BLaER1 treated with 17β-estradiol and CSF1 and Interleukin-3, amounts not matched to agents 10 nM and 100 nM (cell line): ENCODE measurements around the gene SYT13.

ENCODE experiments used
- H3K27ac ChIP-seq, 11 experiments: shearing (Covaris generic); formaldehyde crosslinking; 2 replicates each; pipeline ENCODE4 v1.8.1; 2022
- H3K27me3 ChIP-seq, 11 experiments: shearing (Covaris generic); formaldehyde crosslinking; 2 replicates each; pipeline ENCODE4 v1.8.1; 2022
- H3K36me3 ChIP-seq, 11 experiments: shearing (Covaris generic); formaldehyde crosslinking; 2 replicates each; pipeline ENCODE4 v1.8.1; 2022
- H3K4me1 ChIP-seq, 10 experiments: shearing (Covaris generic); formaldehyde crosslinking; 2 replicates each; pipeline ENCODE4 v1.8.1; 2022
- H3K4me2 ChIP-seq, 11 experiments: shearing (Covaris generic); formaldehyde crosslinking; 2 replicates each; pipeline ENCODE4 v1.8.1; 2022
- H3K4me3 ChIP-seq, 10 experiments: shearing (Covaris generic); formaldehyde crosslinking; 2 replicates each; pipeline ENCODE4 v1.8.1; 2022
- H3K9ac ChIP-seq, 11 experiments: shearing (Covaris generic); formaldehyde crosslinking; 2 replicates each; pipeline ENCODE4 v1.8.1; 2022
- H3K9me3 ChIP-seq, 11 experiments: shearing (Covaris generic); formaldehyde crosslinking; replicated peaks in 1 of 11; 2 replicates each; pipeline ENCODE4 v1.8.1; 2022
- H4K20me1 ChIP-seq, 11 experiments: shearing (Covaris generic); formaldehyde crosslinking; 2 replicates each; pipeline ENCODE4 v1.8.1; 2022
- Cebpa-rat ChIP-seq, 11 experiments: shearing (Covaris generic); IDR thresholded peaks; 2 replicates each; pipeline ENCODE4 v1.8.1; 2022

SYT13 gene

DNA sequence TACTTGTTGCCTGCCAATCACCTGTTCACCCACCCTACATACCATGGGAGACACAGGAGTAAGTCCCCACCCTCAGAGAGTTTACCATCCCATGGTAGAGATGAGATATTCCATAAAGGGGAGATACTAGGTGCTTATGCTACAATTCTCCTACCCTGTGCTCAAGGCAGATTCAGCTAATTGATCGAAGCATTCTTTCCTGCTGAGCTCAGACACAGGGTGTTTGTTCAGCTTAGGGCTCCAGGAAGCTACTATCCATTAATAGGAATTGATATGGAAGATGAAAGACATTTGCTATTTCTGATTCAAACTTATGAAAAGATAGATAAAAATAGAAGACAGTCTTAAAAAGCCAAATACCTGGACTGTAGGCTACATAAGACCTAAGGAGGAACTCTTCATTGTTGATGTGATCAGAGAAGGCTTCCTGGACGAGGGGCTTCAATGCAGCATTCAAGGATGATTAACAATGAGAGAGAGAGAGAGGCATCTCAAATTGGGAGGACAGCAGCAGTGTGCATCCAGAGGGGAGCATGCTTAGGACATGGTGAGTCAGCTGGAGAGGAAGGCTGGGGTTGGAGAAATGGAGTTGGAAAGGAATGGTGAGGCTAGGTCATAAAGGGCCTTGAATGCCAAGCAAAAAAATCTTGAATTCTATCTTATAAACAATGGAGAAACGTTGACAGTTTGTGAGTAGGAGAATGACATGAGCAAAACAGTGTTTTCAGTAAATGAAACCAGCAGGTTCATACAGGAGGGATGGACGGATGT, 15.0 kb downstream of the SYT13 start:
- no peak overlapping the region for H3K27ac ChIP-seq
- no peak for TF ChIP-seq Cebpa-rat (IDR thresholded peaks at IDR 0.05)
- H3K36me3 ChIP-seq = no peaks in the 10 kb centered on the region
- H3K9me3 ChIP-seq = no peaks in the 10 kb centered on the region
- no peaks in the 10 kb centered on the region for H4K20me1 ChIP-seq
- no peaks in the 10 kb centered on the region for H3K27me3 ChIP-seq
- no peak overlapping the region for H3K9ac ChIP-seq
- no peak overlapping the region for H3K4me2 ChIP-seq
- no peak overlapping the region for H3K4me3 ChIP-seq
- H3K4me1 ChIP-seq = no peaks in the 10 kb centered on the region

DNA sequence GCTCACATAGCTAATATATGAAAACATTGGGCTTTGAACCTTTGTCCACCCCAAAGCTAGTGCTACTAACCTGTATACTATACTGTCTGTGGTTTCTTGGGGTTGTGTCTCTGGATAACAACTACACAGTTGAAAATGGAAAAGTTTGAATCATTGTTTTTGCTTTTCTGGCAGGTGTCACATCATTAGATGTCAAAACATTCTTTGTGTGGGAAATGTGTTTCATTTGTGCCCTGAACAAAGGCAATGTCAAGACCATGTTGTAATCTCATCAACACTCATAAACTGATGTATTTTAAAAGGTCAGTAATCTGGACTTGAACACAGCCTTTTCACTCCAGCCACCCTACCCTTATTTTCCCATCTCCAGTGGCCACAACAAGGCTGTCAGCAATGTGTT, 16.5 kb downstream of the SYT13 start:
- H3K27ac ChIP-seq = no peak overlapping the region
- H3K27me3 ChIP-seq = no peaks in the 10 kb centered on the region
- no peaks in the 10 kb centered on the region for H3K36me3 ChIP-seq
- no peak overlapping the region for H3K4me2 ChIP-seq
- no peak overlapping the region for H3K4me3 ChIP-seq
- H4K20me1 ChIP-seq = no peaks in the 10 kb centered on the region
- H3K9me3 ChIP-seq = no peaks in the 10 kb centered on the region
- TF ChIP-seq Cebpa-rat (IDR thresholded peaks at IDR 0.05) = no peak
- H3K9ac ChIP-seq = no peak overlapping the region
- H3K4me1 ChIP-seq = no peaks in the 10 kb centered on the region

DNA sequence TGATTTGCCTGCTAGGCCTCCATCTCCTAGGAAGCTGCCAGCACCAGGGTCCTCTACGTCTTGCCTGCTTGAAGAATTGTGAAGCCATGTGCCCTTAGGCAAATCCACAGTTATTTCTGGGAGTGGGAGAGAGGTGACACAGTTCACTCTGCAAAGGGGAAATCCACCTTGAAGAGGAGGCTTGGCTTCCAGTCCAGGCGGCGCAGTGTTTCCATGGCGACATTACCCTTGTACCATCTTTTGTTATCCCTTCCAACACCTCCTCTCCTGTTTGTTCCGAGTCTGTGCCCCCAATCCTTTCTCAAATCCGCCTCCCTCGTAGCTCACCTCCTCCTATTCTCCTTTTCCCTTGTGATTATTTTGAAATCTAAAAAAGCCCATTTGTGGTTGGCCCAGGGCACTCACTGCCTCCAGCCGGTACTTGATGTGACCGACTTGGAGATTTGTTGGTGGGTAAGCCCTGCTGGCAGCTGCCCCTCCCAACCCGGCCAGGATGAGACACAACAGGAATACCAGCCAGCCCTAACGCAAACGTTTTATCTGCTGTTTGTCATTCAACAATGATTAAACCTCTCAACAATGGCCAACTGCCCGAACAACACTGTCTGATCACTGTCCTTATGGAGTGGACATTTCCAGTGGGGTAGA, 18.4 kb downstream of the SYT13 start:
- H3K9me3 ChIP-seq = no peaks in the 10 kb centered on the region
- no peak overlapping the region for H3K4me2 ChIP-seq
- no peaks in the 10 kb centered on the region for H3K36me3 ChIP-seq
- peaks cover 0 to 8% (median 2%) of the 10 kb centered on the region in 10 experiments; a peak in 7 of 20 replicates for H3K4me1 ChIP-seq
- no peak overlapping the region for H3K9ac ChIP-seq
- no peak for TF ChIP-seq Cebpa-rat (IDR thresholded peaks at IDR 0.05)
- H3K27me3 ChIP-seq = no peaks in the 10 kb centered on the region
- no peaks in the 10 kb centered on the region; a peak in 1 of 22 replicates for H4K20me1 ChIP-seq
- no peak overlapping the region for H3K4me3 ChIP-seq
- H3K27ac ChIP-seq = no peak overlapping the region

DNA sequence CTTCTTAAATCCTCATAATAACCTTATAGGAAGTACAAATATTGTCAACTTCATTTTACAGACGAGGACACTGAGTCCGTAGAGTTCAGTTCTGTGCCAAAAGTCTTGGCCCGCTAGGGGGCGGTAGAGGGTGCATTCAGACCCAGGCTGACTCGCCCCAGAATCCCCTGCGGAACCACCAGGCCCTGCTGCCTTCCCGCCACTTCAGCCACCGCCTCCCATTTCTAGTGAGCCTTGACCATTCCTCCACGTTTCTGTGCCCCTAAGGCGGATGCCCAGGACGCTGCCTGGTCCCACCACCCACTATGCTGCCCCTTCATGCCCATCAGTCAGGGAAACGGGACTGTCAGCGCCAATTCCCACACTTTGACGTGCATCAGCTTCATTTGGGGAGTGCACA, 19.1 kb downstream of the SYT13 start:
- no peaks in the 10 kb centered on the region for H3K27me3 ChIP-seq
- no peaks in the 10 kb centered on the region; a peak in 1 of 22 replicates for H4K20me1 ChIP-seq
- no peak for TF ChIP-seq Cebpa-rat (IDR thresholded peaks at IDR 0.05)
- no peak overlapping the region for H3K9ac ChIP-seq
- H3K4me3 ChIP-seq = no peak overlapping the region
- peaks cover 0 to 8% (median 2%) of the 10 kb centered on the region in 10 experiments; a peak in 7 of 20 replicates for H3K4me1 ChIP-seq
- no peaks in the 10 kb centered on the region for H3K9me3 ChIP-seq
- no peak overlapping the region for H3K27ac ChIP-seq
- H3K36me3 ChIP-seq = no peaks in the 10 kb centered on the region
- no peak overlapping the region for H3K4me2 ChIP-seq

DNA sequence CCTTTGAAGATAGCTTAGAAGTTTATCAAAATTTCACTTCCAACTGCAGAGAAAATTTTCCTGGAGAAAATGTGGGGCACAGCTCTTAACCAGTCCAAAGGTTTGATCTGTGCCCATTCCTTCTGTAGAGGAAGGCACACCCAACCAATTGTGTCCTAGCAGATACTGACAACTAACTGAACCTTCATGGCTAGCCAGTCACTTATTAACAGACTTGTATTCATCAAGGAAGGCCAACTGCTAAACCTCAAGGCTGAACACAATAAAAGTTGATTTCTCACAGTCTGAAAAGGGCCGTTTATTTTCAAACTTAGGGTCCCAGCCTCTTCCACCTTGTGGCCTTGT, 19.5 kb downstream of the SYT13 start:
- Histone ChIP-seq H3K36me3 (no peaks in the 10 kb centered on the region), H3K27me3 (no peaks in the 10 kb centered on the region), H3K4me3 (no peak overlapping the region), H3K4me1 (peaks cover 0 to 8% (median 2%) of the 10 kb centered on the region in 10 experiments; a peak in 7 of 20 replicates), H3K27ac (no peak overlapping the region), H3K4me2 (no peak overlapping the region), H4K20me1 (no peaks in the 10 kb centered on the region; a peak in 1 of 22 replicates), H3K9ac (no peak overlapping the region), H3K9me3 (no peaks in the 10 kb centered on the region)
- TF ChIP-seq Cebpa-rat (IDR thresholded peaks at IDR 0.05) = no peak

DNA sequence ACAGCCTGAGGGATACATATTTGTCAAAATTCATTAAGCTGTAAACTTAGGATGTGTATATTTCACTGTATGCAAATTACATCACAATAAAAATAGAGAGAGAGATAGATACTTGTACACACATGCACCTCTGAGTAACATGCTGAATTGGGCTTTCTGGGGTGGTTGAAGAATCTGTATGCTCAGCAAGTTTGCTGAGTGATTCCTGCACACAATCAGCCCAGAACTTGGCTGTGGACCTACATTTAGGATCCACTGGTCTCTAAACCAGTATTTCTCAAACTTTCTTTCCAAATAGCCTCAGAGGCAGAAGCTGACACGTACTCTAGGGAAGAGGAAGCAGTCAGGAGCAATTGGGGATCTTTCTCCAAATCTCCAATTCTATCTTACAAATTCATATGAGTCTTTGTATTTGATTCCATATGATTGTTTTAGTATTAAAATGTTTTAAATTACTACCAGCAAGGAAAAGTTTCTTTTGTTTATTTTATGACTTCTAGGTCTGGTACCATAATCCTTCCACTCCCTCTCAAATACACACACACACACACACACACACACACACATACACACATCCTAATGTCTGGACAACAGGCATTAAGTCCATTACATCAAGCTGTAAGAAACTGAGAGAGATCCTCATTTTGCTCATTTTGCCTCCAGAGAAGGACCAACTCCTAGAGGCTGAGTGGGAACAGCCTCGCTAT, 20.0 kb downstream of the SYT13 start:
- Histone ChIP-seq H3K27ac (no peak overlapping the region), H3K27me3 (no peaks in the 10 kb centered on the region), H3K36me3 (no peaks in the 10 kb centered on the region), H4K20me1 (no peaks in the 10 kb centered on the region; a peak in 1 of 22 replicates), H3K4me3 (no peak overlapping the region), H3K9ac (no peak overlapping the region), H3K9me3 (no peaks in the 10 kb centered on the region), H3K4me2 (no peak overlapping the region), H3K4me1 (peaks cover 0 to 8% (median 2%) of the 10 kb centered on the region in 10 experiments; a peak in 7 of 20 replicates)
- no peak for TF ChIP-seq Cebpa-rat (IDR thresholded peaks at IDR 0.05)

DNA sequence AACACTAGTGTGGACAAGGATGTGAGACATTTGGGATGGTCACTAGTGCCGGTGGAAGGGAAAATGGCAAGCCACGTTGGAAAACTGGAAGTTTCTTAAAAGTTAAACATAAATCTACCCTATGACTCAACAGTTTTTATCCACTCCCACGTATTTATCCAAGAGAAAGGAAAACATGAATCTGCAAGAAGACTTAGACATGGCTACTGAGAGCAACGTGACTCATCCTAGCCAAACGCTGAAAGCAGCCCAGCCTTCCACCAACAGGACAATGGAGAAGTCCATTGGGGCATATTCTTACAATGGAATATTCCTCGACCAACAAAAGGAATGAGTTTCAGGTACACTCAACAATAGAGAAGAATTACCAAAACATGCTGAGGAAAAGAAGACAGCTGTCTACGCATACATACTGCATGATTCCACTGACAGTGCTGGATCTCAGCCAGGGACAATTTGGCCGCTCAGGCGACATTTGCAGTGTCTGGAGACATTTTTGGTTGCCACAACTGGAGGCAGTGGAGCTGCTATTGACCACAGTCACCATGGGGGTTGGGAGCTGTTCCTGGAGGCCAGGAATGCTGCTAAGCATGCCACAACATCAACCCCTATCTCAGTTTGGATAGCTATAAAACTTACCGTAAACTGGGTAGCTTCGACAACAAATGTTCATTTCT, 21.2 kb downstream of the SYT13 start:
- Histone ChIP-seq H3K27me3 (no peaks in the 10 kb centered on the region), H3K4me1 (peaks cover 0 to 8% (median 2%) of the 10 kb centered on the region in 10 experiments; a peak in 7 of 20 replicates), H3K9me3 (no peaks in the 10 kb centered on the region), H4K20me1 (no peaks in the 10 kb centered on the region; a peak in 1 of 22 replicates), H3K27ac (no peak overlapping the region), H3K36me3 (no peaks in the 10 kb centered on the region), H3K4me3 (no peak overlapping the region), H3K9ac (no peak overlapping the region), H3K4me2 (no peak overlapping the region; a peak in 1 of 22 replicates)
- TF ChIP-seq Cebpa-rat (IDR thresholded peaks at IDR 0.05) = no peak

DNA sequence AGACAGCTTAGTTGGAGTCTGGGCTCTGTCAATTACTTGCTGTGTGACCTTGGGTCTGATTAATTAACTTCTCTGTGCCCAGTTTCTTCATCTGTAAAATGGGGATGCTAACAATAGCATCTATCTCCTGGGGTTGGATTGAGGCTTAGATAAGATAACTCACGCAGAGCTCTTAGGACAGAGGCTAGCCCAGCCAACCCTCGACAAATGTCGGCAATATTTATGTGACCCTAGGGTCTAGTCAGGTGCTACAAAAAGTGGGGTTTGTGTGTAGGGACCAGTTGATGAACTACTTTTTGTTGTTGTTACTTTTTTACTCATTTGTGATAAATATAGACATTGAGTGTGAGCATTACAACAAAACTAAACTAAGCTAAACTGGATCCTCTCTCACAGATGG, 22.4 kb downstream of the SYT13 start:
- H3K36me3 ChIP-seq = no peaks in the 10 kb centered on the region
- H3K4me3 ChIP-seq = no peak overlapping the region
- H3K9me3 ChIP-seq = no peaks in the 10 kb centered on the region
- H3K4me2 ChIP-seq = peak overlapping the region in 5 of 11 experiments; percentile 3 to 43 (median 12); a peak in 3 of 22 replicates
- no peaks in the 10 kb centered on the region for H3K27me3 ChIP-seq
- H4K20me1 ChIP-seq = no peaks in the 10 kb centered on the region; a peak in 1 of 22 replicates
- TF ChIP-seq Cebpa-rat (IDR thresholded peaks at IDR 0.05) = no peak
- no peak overlapping the region for H3K27ac ChIP-seq
- peaks cover 0 to 8% (median 2%) of the 10 kb centered on the region in 10 experiments; a peak in 7 of 20 replicates for H3K4me1 ChIP-seq
- no peak overlapping the region for H3K9ac ChIP-seq

DNA sequence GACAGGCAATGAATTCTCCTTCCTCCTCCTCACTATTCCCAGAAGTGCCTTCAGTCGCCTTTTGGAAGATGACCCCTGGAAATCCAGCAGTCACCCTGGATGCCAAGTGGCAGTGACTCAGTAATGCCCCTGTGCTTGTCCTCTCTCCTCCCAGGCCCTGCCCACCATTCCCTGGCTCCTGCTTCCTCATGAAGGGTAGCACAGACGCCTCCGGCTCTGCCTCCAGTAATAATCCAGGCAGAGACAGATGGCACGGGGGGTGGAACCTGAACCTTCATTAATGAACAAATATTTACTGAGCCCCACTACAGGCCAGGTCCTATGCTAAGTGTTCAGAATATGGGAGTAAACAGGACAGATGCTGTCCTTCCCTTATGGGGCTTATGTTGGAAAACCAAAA, 23.2 kb downstream of the SYT13 start:
- no peak overlapping the region for H3K9ac ChIP-seq
- no peak overlapping the region for H3K4me2 ChIP-seq
- no peak overlapping the region for H3K27ac ChIP-seq
- H3K4me3 ChIP-seq = no peak overlapping the region
- H3K27me3 ChIP-seq = no peaks in the 10 kb centered on the region
- peaks cover 0 to 9% (median 2%) of the 10 kb centered on the region in 10 experiments; a peak in 8 of 20 replicates for H3K4me1 ChIP-seq
- no peaks in the 10 kb centered on the region for H3K9me3 ChIP-seq
- H4K20me1 ChIP-seq = no peaks in the 10 kb centered on the region; a peak in 1 of 22 replicates
- no peaks in the 10 kb centered on the region for H3K36me3 ChIP-seq
- TF ChIP-seq Cebpa-rat (IDR thresholded peaks at IDR 0.05) = no peak
